GM21423 (cell line): Measurements from ENCODE around the gene TNN.
"Not testable (repeated sequence)": the region's sequence is repeated elsewhere in the genome, so short reads cannot be mapped to it uniquely, and the experiment has no call there.

Experiments used
- ATAC-seq: cut with Tn5 transposase; IDR thresholded peaks from one replicate; pipeline ENCODE4 v1.9.1; 2021; ENCODE audit warnings: mild to moderate bottlenecking, moderate library complexity; ENCODE audit not compliant: unreplicated experiment

The TNN gene

GRCh38 chr1:175108331-175108820, 40.7 kb downstream of the TNN start:
- not testable (repeated sequence) for ATAC-seq

GRCh38 chr1:175114996-175115395, 47.4 kb downstream of the TNN start:
- no peak for ATAC-seq

- no peak for ATAC-seq
Measured at GRCh38 chr1:175116210-175116798, 48.7 kb downstream of the TNN start.

- ATAC-seq: no peak
Measured at GRCh38 chr1:175116903-175117302, 49.3 kb downstream of the TNN start.

GRCh38 chr1:175118375-175119367, 51.0 kb downstream of the TNN start:
- ATAC-seq: no peak

GRCh38 chr1:175120511-175120910, 52.9 kb downstream of the TNN start:
- ATAC-seq: no peak

- ATAC-seq: no peak
Measured at GRCh38 chr1:175124861-175125260, 57.2 kb downstream of the TNN start.

- no peak for ATAC-seq
Measured at GRCh38 chr1:175126347-175126746, 58.7 kb downstream of the TNN start.

- ATAC-seq: no peak
Measured at GRCh38 chr1:175127565-175127964, 59.9 kb downstream of the TNN start.

GRCh38 chr1:175128523-175128922, 60.9 kb downstream of the TNN start:
- ATAC-seq: no peak

GRCh38 chr1:175129182-175129581, 61.5 kb downstream of the TNN start:
- ATAC-seq: no peak

- ATAC-seq: no peak
Measured at GRCh38 chr1:175129644-175129996, 62.0 kb downstream of the TNN start.

GRCh38 chr1:175129997-175130648, 62.5 kb downstream of the TNN start:
- peak; percentile 28 for ATAC-seq

- ATAC-seq: peak; percentile 47
Measured at GRCh38 chr1:175130649-175131045, 63.0 kb downstream of the TNN start.

GRCh38 chr1:175131095-175131494, 63.5 kb downstream of the TNN start:
- no peak for ATAC-seq

- ATAC-seq: no peak
Measured at GRCh38 chr1:175132436-175132835, 64.8 kb downstream of the TNN start.

- no peak for ATAC-seq
Measured at GRCh38 chr1:175133673-175134435, 66.2 kb downstream of the TNN start.

GRCh38 chr1:175134500-175134899, 66.9 kb downstream of the TNN start:
- ATAC-seq: no peak

GRCh38 chr1:175136246-175136645, 68.6 kb downstream of the TNN start:
- no peak for ATAC-seq

- no peak for ATAC-seq
Measured at GRCh38 chr1:175137369-175137768, 69.7 kb downstream of the TNN start.

- ATAC-seq: no peak
Measured at GRCh38 chr1:175138579-175138978, 70.9 kb downstream of the TNN start.
